ENCODE measurements around the gene EFS.

EFS gene

GRCh38 chr14:23372509-23372908, 7.5 kb upstream of the EFS start, which contains the start of gene IL25:
Gene IL25, plus strand, starts transcription at chr14:23372809.
- TF ChIP-seq, protein P1, sequence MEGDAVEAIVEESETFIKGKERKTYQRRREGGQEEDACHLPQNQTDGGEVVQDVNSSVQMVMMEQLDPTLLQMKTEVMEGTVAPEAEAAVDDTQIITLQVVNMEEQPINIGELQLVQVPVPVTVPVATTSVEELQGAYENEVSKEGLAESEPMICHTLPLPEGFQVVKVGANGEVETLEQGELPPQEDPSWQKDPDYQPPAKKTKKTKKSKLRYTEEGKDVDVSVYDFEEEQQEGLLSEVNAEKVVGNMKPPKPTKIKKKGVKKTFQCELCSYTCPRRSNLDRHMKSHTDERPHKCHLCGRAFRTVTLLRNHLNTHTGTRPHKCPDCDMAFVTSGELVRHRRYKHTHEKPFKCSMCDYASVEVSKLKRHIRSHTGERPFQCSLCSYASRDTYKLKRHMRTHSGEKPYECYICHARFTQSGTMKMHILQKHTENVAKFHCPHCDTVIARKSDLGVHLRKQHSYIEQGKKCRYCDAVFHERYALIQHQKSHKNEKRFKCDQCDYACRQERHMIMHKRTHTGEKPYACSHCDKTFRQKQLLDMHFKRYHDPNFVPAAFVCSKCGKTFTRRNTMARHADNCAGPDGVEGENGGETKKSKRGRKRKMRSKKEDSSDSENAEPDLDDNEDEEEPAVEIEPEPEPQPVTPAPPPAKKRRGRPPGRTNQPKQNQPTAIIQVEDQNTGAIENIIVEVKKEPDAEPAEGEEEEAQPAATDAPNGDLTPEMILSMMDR (IDR thresholded peaks at IDR 0.05): no peak
- no peak within 1 kb of the TSS for H2AFZ ChIP-seq
- H3K27ac ChIP-seq: no peak within 1 kb of the TSS
- H3K9ac ChIP-seq: no peak within 1 kb of the TSS
- H3K4me2 ChIP-seq (ENCODE audit: low read length): no peak within 1 kb of the TSS
- no peaks in the 10 kb centered on the region for H3K9me3 ChIP-seq (ENCODE audit: control insufficient read depth, low read length)
- no peaks in the 10 kb centered on the region for H3K36me3 ChIP-seq (ENCODE audit: control insufficient read depth, insufficient read depth, low read length)
- no peaks in the 10 kb centered on the region for H3K27me3 ChIP-seq (ENCODE audit: control insufficient read depth, insufficient read depth, low read length)
- no peak within 1 kb of the TSS for H3K4me3 ChIP-seq (ENCODE audit: low read depth, low read length)
- no peaks in the 10 kb centered on the region for H3K4me1 ChIP-seq
- no peaks in the 10 kb centered on the region for H3K79me2 ChIP-seq

- H2AFZ ChIP-seq: no peak overlapping the region
- H3K9me3 ChIP-seq (ENCODE audit: control insufficient read depth, low read length): no peaks in the 10 kb centered on the region
- H3K4me3 ChIP-seq (ENCODE audit: low read depth, low read length): no peak overlapping the region
- TF ChIP-seq, protein P1 (IDR thresholded peaks at IDR 0.05): no peak
- H3K4me1 ChIP-seq: peaks cover 1% of the 10 kb centered on the region
- H3K27ac ChIP-seq: no peak overlapping the region
- no peaks in the 10 kb centered on the region for H3K36me3 ChIP-seq (ENCODE audit: control insufficient read depth, insufficient read depth, low read length)
- no peak overlapping the region for H3K9ac ChIP-seq
- no peaks in the 10 kb centered on the region for H3K79me2 ChIP-seq
- no peak overlapping the region for H3K4me2 ChIP-seq (ENCODE audit: low read length)
- H3K27me3 ChIP-seq (ENCODE audit: control insufficient read depth, insufficient read depth, low read length): no peaks in the 10 kb centered on the region
These were observed 6.9 kb upstream of the EFS start for GRCh38 chr14:23371865-23372264.

GRCh38 chr14:23370221-23370620, 5.2 kb upstream of the EFS start:
- H3K36me3 ChIP-seq (ENCODE audit: control insufficient read depth, insufficient read depth, low read length): no peaks in the 10 kb centered on the region
- H3K4me1 ChIP-seq: peaks cover 5% of the 10 kb centered on the region
- H3K9ac ChIP-seq: no peak overlapping the region
- TF ChIP-seq, protein P1 (IDR thresholded peaks at IDR 0.05): no peak
- no peak overlapping the region for H2AFZ ChIP-seq
- no peak overlapping the region for H3K4me2 ChIP-seq (ENCODE audit: low read length)
- no peak overlapping the region for H3K27ac ChIP-seq
- H3K27me3 ChIP-seq (ENCODE audit: control insufficient read depth, insufficient read depth, low read length): no peaks in the 10 kb centered on the region
- no peaks in the 10 kb centered on the region for H3K9me3 ChIP-seq (ENCODE audit: control insufficient read depth, low read length)
- no peaks in the 10 kb centered on the region for H3K79me2 ChIP-seq
- no peak overlapping the region for H3K4me3 ChIP-seq (ENCODE audit: low read depth, low read length)

GRCh38 chr14:23366426-23366921, 1.5 kb upstream of the EFS start:
- no peak overlapping the region for H3K4me3 ChIP-seq (ENCODE audit: low read depth, low read length)
- peaks cover 11% of the 10 kb centered on the region for H3K4me1 ChIP-seq
- H3K9me3 ChIP-seq (ENCODE audit: control insufficient read depth, low read length): no peaks in the 10 kb centered on the region
- TF ChIP-seq, protein P1 (IDR thresholded peaks at IDR 0.05): no peak
- no peaks in the 10 kb centered on the region for H3K36me3 ChIP-seq (ENCODE audit: control insufficient read depth, insufficient read depth, low read length)
- no peak overlapping the region for H3K4me2 ChIP-seq (ENCODE audit: low read length)
- H2AFZ ChIP-seq: peak overlapping the region; percentile 95
- H3K27me3 ChIP-seq (ENCODE audit: control insufficient read depth, insufficient read depth, low read length): no peaks in the 10 kb centered on the region
- peaks cover 11% of the 10 kb centered on the region for H3K79me2 ChIP-seq
- peak overlapping the region; percentile 64 for H3K9ac ChIP-seq
- H3K27ac ChIP-seq: peak overlapping the region; percentile 98

- Histone ChIP-seq H3K4me3 (ENCODE audit: low read depth, low read length) (peak overlapping the region; percentile 11), H3K9me3 (ENCODE audit: control insufficient read depth, low read length) (no peaks in the 10 kb centered on the region), H3K4me1 (peaks cover 11% of the 10 kb centered on the region), H3K36me3 (ENCODE audit: control insufficient read depth, insufficient read depth, low read length) (no peaks in the 10 kb centered on the region), H3K27me3 (ENCODE audit: control insufficient read depth, insufficient read depth, low read length) (no peaks in the 10 kb centered on the region), H3K27ac (peak overlapping the region; percentile 98), H3K9ac (peak overlapping the region; percentile 93), H3K79me2 (peaks cover 11% of the 10 kb centered on the region), H2AFZ (peak overlapping the region; percentile 95), H3K4me2 (ENCODE audit: low read length) (no peak overlapping the region)
- TF ChIP-seq, protein P1 (IDR thresholded peaks at IDR 0.05): no peak
These were observed 907 bp upstream of the EFS start for GRCh38 chr14:23365732-23366425.

All from parathyroid adenoma (tissue), 2 donors.